Measurements from ENCODE around the gene SESTD1. TPM values are rescaled to one million over a fixed set of nuclear protein-coding genes. Genes with fewer than 3 reads are reported as not detected.
A peak's percentile ranks its signal among the peaks of the same experiment; 100 is the strongest.

Gene SESTD1
- total and polyA plus RNA-seq, 2 of the 13 experiments (the other 11 are each of a cell fraction or from before 2014, with no cell fraction given): 74.4 to 101 TPM

DNA sequence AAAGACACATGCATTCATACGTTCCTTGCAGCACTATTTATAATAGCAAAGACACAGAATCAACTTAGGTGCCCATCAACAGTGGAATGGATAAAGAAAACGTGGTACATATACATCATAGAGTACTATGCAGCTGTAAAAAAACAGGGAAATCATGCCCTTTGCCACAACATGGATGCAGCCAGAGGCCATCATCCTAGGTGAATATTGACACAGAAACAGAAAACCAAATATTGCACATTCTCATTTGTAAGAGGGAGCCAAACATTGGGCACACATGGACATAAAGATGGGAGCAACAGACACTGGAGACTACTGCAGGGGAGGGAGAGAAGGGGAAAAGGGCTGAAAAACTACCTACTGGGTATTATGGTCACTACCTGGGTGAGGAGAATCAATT, 73.5 kb downstream of the SESTD1 start (continued):
- no peak for TF ChIP-seq ZBTB20 (CRISPR knock-in tag; IDR thresholded peaks at IDR 0.05; ENCODE audit: borderline replicate concordance, low read depth)
- TF ChIP-seq GABPB1 (CRISPR knock-in tag; IDR thresholded peaks at IDR 0.05): no peak
- no peak for TF ChIP-seq AGO1 (IDR thresholded peaks at IDR 0.05; ENCODE audit: low read depth, low read length, poor library complexity, severe bottlenecking)
- TF ChIP-seq MAFF (IDR thresholded peaks at IDR 0.05; ENCODE audit: low read depth, low read length): no peak
- no peak for TF ChIP-seq ZNF18 (CRISPR knock-in tag; IDR thresholded peaks at IDR 0.05; ENCODE audit: insufficient replicate concordance)
- TF ChIP-seq POGZ (CRISPR knock-in tag; IDR thresholded peaks at IDR 0.05): peak; percentile 89
- no peak for TF ChIP-seq ZKSCAN1 (IDR thresholded peaks at IDR 0.05; ENCODE audit: low read length)
- no peak for TF ChIP-seq BORCS8-MEF2B (CRISPR knock-in tag; IDR thresholded peaks at IDR 0.05)
- TF ChIP-seq BCL3 (CRISPR knock-in tag; IDR thresholded peaks at IDR 0.05): no peak
- TF ChIP-seq ZZZ3 (CRISPR knock-in tag; IDR thresholded peaks at IDR 0.05; ENCODE audit: borderline replicate concordance): no peak
- TF ChIP-seq ZNF800 (CRISPR knock-in tag; IDR thresholded peaks at IDR 0.05): no peak
- no peak for TF ChIP-seq JUNB (CRISPR knock-in tag; IDR thresholded peaks at IDR 0.05; ENCODE audit: borderline replicate concordance)
- no peak for TF ChIP-seq SMYD3 (CRISPR knock-in tag; IDR thresholded peaks at IDR 0.05)
- TF ChIP-seq ZNF446 (CRISPR knock-in tag; IDR thresholded peaks at IDR 0.05): no peak
- TF ChIP-seq, protein P1, sequence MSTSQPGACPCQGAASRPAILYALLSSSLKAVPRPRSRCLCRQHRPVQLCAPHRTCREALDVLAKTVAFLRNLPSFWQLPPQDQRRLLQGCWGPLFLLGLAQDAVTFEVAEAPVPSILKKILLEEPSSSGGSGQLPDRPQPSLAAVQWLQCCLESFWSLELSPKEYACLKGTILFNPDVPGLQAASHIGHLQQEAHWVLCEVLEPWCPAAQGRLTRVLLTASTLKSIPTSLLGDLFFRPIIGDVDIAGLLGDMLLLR (CRISPR knock-in tag; IDR thresholded peaks at IDR 0.05): no peak
- no peak for TF ChIP-seq SNAPC4 (CRISPR knock-in tag; IDR thresholded peaks at IDR 0.05)
- TF ChIP-seq ZNF615 (CRISPR knock-in tag; IDR thresholded peaks at IDR 0.05; ENCODE audit: borderline replicate concordance): no peak
- peak; percentile 33; the same call in 1 of the 2 replicates for TF ChIP-seq SALL1 (CRISPR knock-in tag; IDR thresholded peaks at IDR 0.05)
- no peak for TF ChIP-seq ZNF713 (CRISPR knock-in tag; IDR thresholded peaks at IDR 0.05)

All from HepG2 (cell line).